SIG-M5 (cell line): ENCODE data around the gene OR5D18.
"Not testable (repeated sequence)": the region's sequence is repeated elsewhere in the genome, so short reads cannot be mapped to it uniquely, and the experiment has no call there.

Source experiments
- DNase-seq: peaks from one replicate; lab custom pipeline; 2025; lab: John Stamatoyannopoulos, UW

The OR5D18 gene

DNA sequence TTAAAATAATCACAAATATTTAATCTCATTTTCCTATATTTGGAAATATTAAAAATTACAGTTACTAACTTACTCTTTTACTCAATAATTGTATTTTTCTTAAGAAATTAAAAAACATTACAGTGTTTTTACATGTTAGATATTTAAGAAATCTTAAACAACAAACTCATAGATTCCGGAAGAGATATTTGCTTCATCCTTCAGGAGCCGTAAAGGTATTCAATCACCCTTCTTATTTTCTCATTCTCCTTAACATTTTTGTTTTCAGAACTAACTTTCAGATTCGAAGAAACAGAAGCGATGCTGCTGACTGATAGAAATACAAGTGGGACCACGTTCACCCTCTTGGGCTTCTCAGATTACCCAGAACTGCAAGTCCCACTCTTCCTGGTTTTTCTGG lies at the start of gene OR5D18:
TSS of gene OR5D18 (plus strand) at position 301 of the 400 bp plus-strand sequence. CDS start at position 301, 0 bp downstream.
- no peak for DNase-seq

DNA sequence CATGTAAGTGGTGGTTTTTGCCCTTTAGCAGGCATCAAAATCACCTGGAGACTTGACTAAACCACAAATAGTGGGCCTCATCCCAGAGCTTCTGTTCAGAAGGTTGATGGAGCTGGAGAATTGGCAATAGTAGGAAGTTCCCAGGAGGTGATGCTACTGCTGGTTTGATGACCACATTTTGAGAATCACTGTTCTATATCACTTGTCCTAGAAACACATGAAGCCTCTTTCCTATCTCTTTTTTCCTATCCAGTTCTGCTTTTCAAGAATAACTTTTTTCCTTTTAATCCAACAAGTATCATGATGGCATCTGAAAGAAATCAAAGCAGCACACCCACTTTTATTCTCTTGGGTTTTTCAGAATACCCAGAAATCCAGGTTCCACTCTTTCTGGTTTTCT lies 46.3 kb upstream of the OR5D18 start, which contains the start of gene OR5D13:
TSS of gene OR5D13 (plus strand) at position 301 of the 400 bp plus-strand sequence. CDS start at position 301, 0 bp downstream.
- no peak for DNase-seq

GRCh38 chr11:55791606-55792005 lies 27.8 kb upstream of the OR5D18 start:
- DNase-seq: no peak

GRCh38 chr11:55793321-55793720 lies 26.1 kb upstream of the OR5D18 start:
- DNase-seq: no peak

- no peak for DNase-seq
These were observed 24.2 kb upstream of the OR5D18 start, which contains the start of gene OR5D14 for GRCh38 chr11:55795256-55795655. Gene OR5D14 (plus strand): TSS chr11:55795556. CDS start chr11:55795556, 0 bp downstream.

GRCh38 chr11:55806248-55806647 lies 13.2 kb upstream of the OR5D18 start:
- no peak for DNase-seq

- no peak for DNase-seq
These were observed 8.4 kb upstream of the OR5D18 start, which contains the start of gene OR5L1 for GRCh38 chr11:55811067-55811466. Gene OR5L1 (plus strand): TSS chr11:55811367. CDS start chr11:55811467, 100 bp downstream.

DNA sequence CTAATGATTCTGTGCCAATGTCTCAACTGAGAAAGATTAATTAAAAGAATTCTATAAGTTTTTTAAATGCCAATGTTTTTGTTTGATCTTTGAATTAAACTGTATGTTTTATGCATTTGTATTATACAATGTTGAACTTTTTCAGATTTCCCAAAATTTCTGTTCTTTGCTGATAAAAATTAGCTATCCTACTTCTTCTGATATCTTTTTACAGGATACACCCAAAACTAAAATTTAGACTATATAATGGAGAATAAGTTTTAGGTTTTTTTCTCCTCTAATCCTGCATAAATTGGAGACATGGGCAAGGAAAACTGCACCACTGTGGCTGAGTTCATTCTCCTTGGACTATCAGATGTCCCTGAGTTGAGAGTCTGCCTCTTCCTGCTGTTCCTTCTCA lies 7.5 kb downstream of the OR5D18 start, which contains the start of gene OR5L2:
TSS of gene OR5L2 (plus strand) at position 301 of the 400 bp plus-strand sequence. CDS start at position 301, 0 bp downstream.
- DNase-seq: no peak

DNA sequence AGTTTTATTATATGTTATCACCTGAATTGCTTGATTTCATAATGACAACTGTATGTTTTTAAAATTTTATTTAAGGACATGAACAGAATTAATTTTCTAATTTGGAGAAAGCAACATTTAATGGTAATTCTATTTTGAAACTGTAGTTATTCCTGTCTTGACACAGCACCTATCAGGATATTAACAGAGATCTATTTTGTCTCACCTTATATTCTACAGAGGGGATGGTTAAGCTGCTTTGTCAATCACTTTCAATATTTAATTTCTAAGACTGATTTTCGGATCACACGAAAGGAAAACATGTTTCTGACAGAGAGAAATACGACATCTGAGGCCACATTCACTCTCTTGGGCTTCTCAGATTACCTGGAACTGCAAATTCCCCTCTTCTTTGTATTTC lies 19.0 kb downstream of the OR5D18 start, which contains the start of gene OR5D16:
TSS of gene OR5D16 (plus strand) at position 301 of the 400 bp plus-strand sequence. CDS start at position 301, 0 bp downstream.
- no peak for DNase-seq

DNA sequence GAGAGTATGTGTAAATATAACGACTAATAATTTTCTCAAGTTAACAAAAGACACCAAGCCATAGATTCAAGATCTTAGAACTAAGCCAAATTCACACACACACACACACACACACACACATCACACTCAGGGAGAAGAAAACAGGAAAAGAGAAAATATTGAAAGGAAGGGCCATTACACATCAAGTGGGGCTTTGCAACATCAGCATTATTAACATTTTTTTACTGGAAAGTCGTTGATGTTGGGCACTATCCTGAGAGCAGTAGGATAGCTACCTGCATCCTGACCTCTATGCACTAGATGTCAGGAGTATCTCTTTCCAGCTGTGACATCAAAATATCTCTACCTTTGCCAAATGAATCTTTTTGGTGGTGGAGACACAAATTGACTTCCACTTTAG lies 28.0 kb downstream of the OR5D18 start:
- DNase-seq: no peak

GRCh38 chr11:55849037-55849436 lies 29.6 kb downstream of the OR5D18 start:
- no peak for DNase-seq

DNA sequence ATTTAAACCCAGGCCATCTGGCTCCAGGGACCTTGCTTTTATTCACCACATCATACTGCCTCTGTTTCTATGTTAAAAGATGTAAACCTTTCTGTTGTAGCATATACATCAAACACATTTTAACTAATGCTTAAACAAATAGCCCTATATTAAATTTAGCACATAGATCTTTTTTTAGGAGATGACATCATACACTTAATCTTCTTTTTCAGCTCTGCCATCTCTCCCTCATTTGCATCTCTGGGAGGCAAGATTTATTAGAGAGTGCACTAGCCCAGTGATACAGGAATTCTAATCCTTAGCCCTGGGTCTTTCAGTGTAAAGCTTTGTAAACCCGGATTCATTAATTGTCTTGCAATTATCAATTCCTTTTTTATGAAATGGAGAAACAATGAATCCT lies 32.7 kb downstream of the OR5D18 start:
- DNase-seq: no peak

DNA sequence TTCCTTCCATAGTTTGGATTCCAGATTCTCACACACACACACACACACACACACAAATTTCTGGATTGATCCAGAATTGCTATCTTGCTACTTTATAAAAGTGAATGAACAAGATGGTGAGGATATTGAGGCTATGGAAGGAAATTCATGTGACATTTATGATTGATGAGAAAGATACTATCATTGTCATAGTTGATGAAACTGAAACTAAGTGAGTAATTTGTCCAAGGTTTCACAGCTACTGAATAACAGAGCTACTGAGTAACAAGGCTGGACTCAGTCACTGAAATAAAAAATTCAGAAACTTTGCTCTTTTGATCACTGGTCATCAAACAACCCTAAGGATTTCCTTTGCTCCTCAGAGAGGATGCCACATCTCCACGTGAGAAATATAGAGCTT lies 35.3 kb downstream of the OR5D18 start:
- DNase-seq: no peak

DNA sequence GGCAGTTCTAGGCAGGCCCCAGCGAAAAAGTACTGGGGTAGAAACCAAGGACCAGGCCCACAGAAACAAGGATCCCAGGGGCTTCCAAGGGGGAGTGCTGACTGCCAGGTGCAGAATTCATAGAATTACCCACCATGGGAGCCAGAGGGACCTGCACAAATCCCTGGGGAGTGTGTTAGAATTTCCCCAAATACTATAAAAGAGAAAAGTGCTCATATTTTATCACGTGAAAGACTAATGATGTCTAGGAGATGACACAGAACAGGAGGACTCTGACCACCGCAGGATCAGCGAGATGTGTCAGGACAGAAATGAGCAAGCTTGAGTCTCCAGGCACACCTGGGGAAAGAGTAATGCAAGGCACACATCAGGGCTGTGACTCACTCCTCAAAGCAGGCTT lies 47.9 kb downstream of the OR5D18 start:
- DNase-seq: not testable (repeated sequence)
